GM10266 (cell line): ENCODE results near the gene USP49.
"Not testable (repeated sequence)": the region's sequence is repeated elsewhere in the genome, so short reads cannot be mapped to it uniquely, and the experiment has no call there.

Experiments used
- DNase-seq: peaks from one replicate; pipeline ENCODE4 v3.0.0; 2012; ENCODE audit errors: extremely low spot score
- CTCF ChIP-seq: IDR thresholded peaks from 2 replicates; pipeline ENCODE4 v1.5.1; 2012; ENCODE audit warnings: mild to moderate bottlenecking, low read depth; ENCODE audit not compliant: control insufficient read depth, insufficient read depth; ENCODE audit errors: missing control alignments

Gene USP49

GRCh38 chr6:41822021-41822420 is 73.2 kb downstream of the USP49 start:
- DNase-seq, result no peak
- TF ChIP-seq CTCF, result no peak

GRCh38 chr6:41821266-41821665 is 73.9 kb downstream of the USP49 start:
- DNase-seq, result no peak
- TF ChIP-seq CTCF, result no peak

- TF ChIP-seq CTCF, result no peak
- no peak for DNase-seq
These were observed 76.7 kb downstream of the USP49 start for GRCh38 chr6:41818271-41819054.

- DNase-seq, result no peak
- TF ChIP-seq CTCF, result no peak
These were observed 79.6 kb downstream of the USP49 start for GRCh38 chr6:41815587-41815986.

- no peak for DNase-seq
- TF ChIP-seq CTCF, result no peak
These were observed 80.5 kb downstream of the USP49 start for GRCh38 chr6:41814629-41815028.

- TF ChIP-seq CTCF, result no peak
- no peak for DNase-seq
These were observed 81.2 kb downstream of the USP49 start for GRCh38 chr6:41813956-41814355.

GRCh38 chr6:41813469-41813868 is 81.7 kb downstream of the USP49 start:
- TF ChIP-seq CTCF, result no peak
- no peak for DNase-seq

- not testable (repeated sequence) for DNase-seq
These were observed 83.2 kb downstream of the USP49 start for GRCh38 chr6:41811946-41812345.
